HepG2 (cell line): ENCODE measurements around the gene SPATS2. TPM values are rescaled to one million over a fixed set of nuclear protein-coding genes. Genes with fewer than 3 reads are reported as not detected.

Source experiments
- ARNT2 ChIP-seq: sonication (generic); formaldehyde crosslinking; IDR thresholded peaks from 2 replicates; pipeline ENCODE4 v1.8.0; 2022; ENCODE audit warnings: mild to moderate bottlenecking, low read depth, missing genetic modification reagents, moderate library complexity
- BRCA1 ChIP-seq: sonication (generic); formaldehyde crosslinking; IDR thresholded peaks from 2 replicates; pipeline ENCODE4 v1.4.0; 2020; ENCODE audit warnings: missing genetic modification reagents
- BRD4 ChIP-seq: sonication (generic); formaldehyde crosslinking; IDR thresholded peaks from 2 replicates; pipeline ENCODE4 v1.4.0; 2020; ENCODE audit warnings: missing genetic modification reagents
- CBX5 ChIP-seq: sonication (generic); formaldehyde crosslinking; IDR thresholded peaks from 2 replicates; pipeline ENCODE4 v1.4.0; 2020; ENCODE audit warnings: missing genetic modification reagents, borderline replicate concordance
- HNRNPLL ChIP-seq: fragments of 200-400 bp; formaldehyde crosslinking; IDR thresholded peaks from 2 replicates; pipeline ENCODE4 v1.6.1; 2017; ENCODE audit warnings: mild to moderate bottlenecking, low read depth, low read length; ENCODE audit not compliant: poor library complexity, severe bottlenecking
- IKZF1 ChIP-seq: fragments of 450-650 bp; IDR thresholded peaks from 2 replicates; pipeline ENCODE4 v1.7.1; 2016
- KDM2A ChIP-seq: sonication (generic); formaldehyde crosslinking; IDR thresholded peaks from 2 replicates; pipeline ENCODE4 v1.4.0; 2020; ENCODE audit warnings: low read depth, missing genetic modification reagents, borderline replicate concordance
- MTERF4 ChIP-seq: sonication (generic); formaldehyde crosslinking; IDR thresholded peaks from 2 replicates; pipeline ENCODE4 v1.8.0; 2023; ENCODE audit warnings: mild to moderate bottlenecking, missing genetic modification reagents
- NAIF1 ChIP-seq: sonication (generic); formaldehyde crosslinking; IDR thresholded peaks from 2 replicates; pipeline ENCODE4 v1.5.0; 2020; ENCODE audit warnings: mild to moderate bottlenecking, missing genetic modification reagents, borderline replicate concordance
- NCOA5 ChIP-seq: sonication (generic); formaldehyde crosslinking; IDR thresholded peaks from 2 replicates; pipeline ENCODE4 v1.4.0; 2020; ENCODE audit warnings: missing genetic modification reagents
- NFIC ChIP-seq: IDR thresholded peaks from 2 replicates; pipeline ENCODE4 v1.6.1; 2012; ENCODE audit warnings: mild to moderate bottlenecking, low read length, inconsistent platforms
- NR0B2 ChIP-seq: sonication (generic); formaldehyde crosslinking; IDR thresholded peaks from 2 replicates; pipeline ENCODE4 v1.4.0; 2020; ENCODE audit warnings: mild to moderate bottlenecking, missing genetic modification reagents
- REXO4 ChIP-seq: sonication (generic); formaldehyde crosslinking; IDR thresholded peaks from 2 replicates; pipeline ENCODE4 v1.8.0; 2022; ENCODE audit warnings: missing genetic modification reagents, mild to moderate bottlenecking, borderline replicate concordance
- SCMH1 ChIP-seq: sonication (generic); formaldehyde crosslinking; IDR thresholded peaks from 2 replicates; pipeline ENCODE4 v1.9.0; 2021; ENCODE audit warnings: missing genetic modification reagents, mild to moderate bottlenecking, borderline replicate concordance
- SKIL ChIP-seq: sonication (generic); formaldehyde crosslinking; IDR thresholded peaks from 2 replicates; pipeline ENCODE4 v1.8.0; 2022; ENCODE audit warnings: missing genetic modification reagents, mild to moderate bottlenecking, moderate library complexity, borderline replicate concordance
- TMF1 ChIP-seq: sonication (generic); formaldehyde crosslinking; IDR thresholded peaks from 2 replicates; pipeline ENCODE4 v1.8.1; 2022; ENCODE audit warnings: low read depth, missing genetic modification reagents
- ZBTB38 ChIP-seq: sonication (generic); formaldehyde crosslinking; IDR thresholded peaks from 2 replicates; pipeline ENCODE4 v1.5.1; 2020; ENCODE audit warnings: mild to moderate bottlenecking, missing genetic modification reagents
- ZNF335 ChIP-seq: sonication (generic); formaldehyde crosslinking; IDR thresholded peaks from 2 replicates; pipeline ENCODE4 v1.4.0; 2020; ENCODE audit warnings: missing genetic modification reagents
- ZNF496 ChIP-seq: sonication (generic); formaldehyde crosslinking; IDR thresholded peaks from 2 replicates; pipeline ENCODE4 v1.8.1; 2023; ENCODE audit warnings: mild to moderate bottlenecking, moderate library complexity, missing genetic modification reagents; ENCODE audit not compliant: insufficient replicate concordance
- ZNF501 ChIP-seq: sonication (generic); formaldehyde crosslinking; IDR thresholded peaks from 2 replicates; pipeline ENCODE4 v1.5.1; 2020; ENCODE audit warnings: mild to moderate bottlenecking, moderate library complexity, missing genetic modification reagents
- ZSCAN29 ChIP-seq: sonication (generic); formaldehyde crosslinking; conservative IDR thresholded peaks from 2 replicates; pipeline ENCODE4 v1.4.0; 2020; ENCODE audit warnings: mild to moderate bottlenecking, missing genetic modification reagents
- polyA plus RNA-seq, 8 experiments: library from polyadenylated mRNA; depleted of rRNA in 3 of 8; stranded (reverse) in 7 of 8; unstranded in 1 of 8; fragments of >200 nt; fragmentation: Illumina TruSeq in 4 of 8; extraction: Trizol in 4 of 8; gene quantifications; 2 replicates each; pipeline versions ENCODE4 v1.2.1 to v1.2.3, GENCODE V29; 2011 to 2016; ENCODE audit warnings: low read depth in 4 of 8, missing spikeins in 1 of 8, mixed read lengths in 1 of 8; ENCODE audit not compliant: insufficient read depth in 1 of 8
- total RNA-seq, 5 experiments: library from RNA; depleted of rRNA; stranded (reverse); fragments of >200 nt; fragmentation: Illumina TruSeq; extraction: Trizol; gene quantifications; 2 replicates each; pipeline ENCODE4 v1.2.3, GENCODE V29; 2016; ENCODE audit warnings: low read depth in 1 of 5
- TF ChIP-seq, protein P1 (sequence below): IDR thresholded peaks from 2 replicates; pipeline ENCODE4 v1.6.1; 2016; ENCODE audit warnings: mild to moderate bottlenecking
- TF ChIP-seq, protein P2 (sequence below): sonication (generic); IDR thresholded peaks from 2 replicates; pipeline ENCODE4 v1.6.1; 2016; ENCODE audit warnings: low read depth, borderline replicate concordance
- TF ChIP-seq, protein P3 (sequence below): sonication (generic); formaldehyde crosslinking; IDR thresholded peaks from 2 replicates; pipeline ENCODE4 v1.9.0; 2021; ENCODE audit warnings: missing genetic modification reagents, mild to moderate bottlenecking, borderline replicate concordance

SPATS2 gene
- total and polyA plus RNA-seq, 2 of the 13 experiments (the other 11 are each of a cell fraction or from before 2014, with no cell fraction given), result 19.3 to 28.1 TPM

DNA sequence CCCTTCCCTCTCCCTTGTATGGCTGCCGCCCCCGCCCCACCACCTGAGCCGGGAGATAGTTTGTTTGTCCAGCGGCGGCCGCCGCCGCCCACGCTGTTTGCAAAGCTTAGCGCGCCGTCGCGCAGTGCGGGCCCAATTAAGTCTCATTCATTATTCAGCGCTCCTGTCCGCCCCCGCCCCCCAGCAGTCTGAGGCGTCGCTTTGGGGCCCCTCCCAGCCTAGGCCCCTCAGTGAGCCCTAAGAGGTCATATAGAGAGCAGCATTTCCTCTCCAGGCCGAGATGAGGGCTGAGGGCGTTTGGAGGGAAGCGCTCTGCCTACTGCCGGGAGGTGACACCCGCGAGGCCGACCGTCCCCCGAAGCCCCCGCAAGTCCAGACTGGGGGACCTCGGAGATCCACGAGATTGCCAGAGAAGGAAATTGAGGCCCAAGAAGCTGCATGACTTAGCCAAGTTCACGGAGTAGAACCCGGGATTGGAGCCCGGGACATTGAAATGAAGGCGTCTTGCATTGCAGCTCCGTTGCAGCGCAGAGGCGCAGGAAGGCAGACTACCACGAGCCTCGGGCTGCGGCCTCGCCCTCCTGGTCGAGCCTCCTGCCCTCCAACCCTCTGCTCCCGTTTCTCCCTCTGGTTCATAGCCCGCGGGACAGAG lies 20.5 kb upstream of the SPATS2 start, which contains the start of gene DNAJC22 (continued):
- TF ChIP-seq MTERF4 (CRISPR knock-in tag), result no peak; the same call in 1 of the 2 replicates
- TF ChIP-seq SCMH1 (CRISPR knock-in tag), result no peak
- no peak for TF ChIP-seq KDM2A (CRISPR knock-in tag)
- TF ChIP-seq CBX5, result no peak
- TF ChIP-seq, protein P1, sequence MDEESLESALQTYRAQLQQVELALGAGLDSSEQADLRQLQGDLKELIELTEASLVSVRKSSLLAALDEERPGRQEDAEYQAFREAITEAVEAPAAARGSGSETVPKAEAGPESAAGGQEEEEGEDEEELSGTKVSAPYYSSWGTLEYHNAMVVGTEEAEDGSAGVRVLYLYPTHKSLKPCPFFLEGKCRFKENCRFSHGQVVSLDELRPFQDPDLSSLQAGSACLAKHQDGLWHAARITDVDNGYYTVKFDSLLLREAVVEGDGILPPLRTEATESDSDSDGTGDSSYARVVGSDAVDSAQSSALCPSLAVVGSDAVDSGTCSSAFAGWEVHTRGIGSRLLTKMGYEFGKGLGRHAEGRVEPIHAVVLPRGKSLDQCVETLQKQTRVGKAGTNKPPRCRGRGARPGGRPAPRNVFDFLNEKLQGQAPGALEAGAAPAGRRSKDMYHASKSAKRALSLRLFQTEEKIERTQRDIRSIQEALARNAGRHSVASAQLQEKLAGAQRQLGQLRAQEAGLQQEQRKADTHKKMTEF (CRISPR knock-in tag), result no peak
- no peak for TF ChIP-seq NFIC
- peak; percentile 28 for TF ChIP-seq HNRNPLL
- no peak for TF ChIP-seq ZNF335 (CRISPR knock-in tag)
- no peak for TF ChIP-seq IKZF1
- TF ChIP-seq ZSCAN29 (CRISPR knock-in tag), result no peak
- no peak for TF ChIP-seq NAIF1
- no peak for TF ChIP-seq TMF1 (CRISPR knock-in tag)
- no peak for TF ChIP-seq ZNF501 (CRISPR knock-in tag)
- TF ChIP-seq, protein P2, sequence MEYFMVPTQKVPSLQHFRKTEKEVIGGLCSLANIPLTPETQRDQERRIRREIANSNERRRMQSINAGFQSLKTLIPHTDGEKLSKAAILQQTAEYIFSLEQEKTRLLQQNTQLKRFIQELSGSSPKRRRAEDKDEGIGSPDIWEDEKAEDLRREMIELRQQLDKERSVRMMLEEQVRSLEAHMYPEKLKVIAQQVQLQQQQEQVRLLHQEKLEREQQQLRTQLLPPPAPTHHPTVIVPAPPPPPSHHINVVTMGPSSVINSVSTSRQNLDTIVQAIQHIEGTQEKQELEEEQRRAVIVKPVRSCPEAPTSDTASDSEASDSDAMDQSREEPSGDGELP, result no peak
- no peak for TF ChIP-seq NCOA5
- TF ChIP-seq, protein P3, sequence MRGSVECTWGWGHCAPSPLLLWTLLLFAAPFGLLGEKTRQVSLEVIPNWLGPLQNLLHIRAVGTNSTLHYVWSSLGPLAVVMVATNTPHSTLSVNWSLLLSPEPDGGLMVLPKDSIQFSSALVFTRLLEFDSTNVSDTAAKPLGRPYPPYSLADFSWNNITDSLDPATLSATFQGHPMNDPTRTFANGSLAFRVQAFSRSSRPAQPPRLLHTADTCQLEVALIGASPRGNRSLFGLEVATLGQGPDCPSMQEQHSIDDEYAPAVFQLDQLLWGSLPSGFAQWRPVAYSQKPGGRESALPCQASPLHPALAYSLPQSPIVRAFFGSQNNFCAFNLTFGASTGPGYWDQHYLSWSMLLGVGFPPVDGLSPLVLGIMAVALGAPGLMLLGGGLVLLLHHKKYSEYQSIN (CRISPR knock-in tag), result no peak
- TF ChIP-seq NR0B2 (CRISPR knock-in tag), result no peak
- no peak for TF ChIP-seq ZBTB38
- no peak; the same call in 1 of the 2 replicates for TF ChIP-seq ARNT2 (CRISPR knock-in tag)
- no peak for TF ChIP-seq BRCA1
- TF ChIP-seq SKIL (CRISPR knock-in tag), result no peak
- TF ChIP-seq BRD4 (CRISPR knock-in tag), result no peak
- no peak for TF ChIP-seq REXO4
- TF ChIP-seq ZNF496 (CRISPR knock-in tag), result no peak
